Esophagus muscularis mucosa (tissue), 4 donors: ENCODE measurements around the gene PPP4C.

ENCODE experiments used
- CTCF ChIP-seq, 3 experiments: fragments of 200-600 bp in 2 of 3; fragments of 450-650 bp in 1 of 3; sonication (generic) in 2 of 3; IDR thresholded peaks; one replicate each; pipeline ENCODE4 v1.5.1; 2017 to 2019; ENCODE audit warnings: antibody characterized with exemption in 3 of 3, mild to moderate bottlenecking in 2 of 3, moderate library complexity in 1 of 3
- EP300 ChIP-seq: sonication (generic); formaldehyde crosslinking; IDR thresholded peaks from one replicate; pipeline ENCODE4 v1.6.1; 2017; ENCODE audit warnings: antibody characterized with exemption
- POLR2A ChIP-seq: fragments of 450-650 bp; IDR thresholded peaks from one replicate; pipeline ENCODE4 v1.6.1; 2017; ENCODE audit warnings: antibody characterized with exemption, moderate library complexity, mild to moderate bottlenecking, low read depth
- POLR2AphosphoS5 ChIP-seq, 2 donors: sonication (generic); formaldehyde crosslinking; IDR thresholded peaks; one replicate each; pipeline ENCODE4 v1.6.1; 2017; ENCODE audit warnings: antibody characterized with exemption in 2 of 2

- TF ChIP-seq EP300 (no peak), POLR2AphosphoS5 (IDR thresholded peaks at IDR 0.05) (no peak), CTCF (IDR thresholded peaks at IDR 0.05) (no peak), POLR2A (no peak)
Observed at GRCh38 chr16:30030011-30030685, 45.6 kb upstream of the PPP4C start.
